K562 (cell line): ENCODE measurements around the gene C12orf43. TPM values are rescaled to one million over a fixed set of nuclear protein-coding genes. Genes with fewer than 3 reads are reported as not detected.

Experiments used
- ARID1B ChIP-seq: fragments of 450-650 bp; IDR thresholded peaks from 2 replicates; pipeline ENCODE4 v1.6.1; 2016; ENCODE audit warnings: antibody characterized with exemption, mild to moderate bottlenecking, inconsistent platforms
- BCLAF1 ChIP-seq, 2 experiments: fragments of 450-650 bp in 1 of 2; IDR thresholded peaks; 2 replicates each; pipeline ENCODE4 v1.6.1; 2011 to 2017; ENCODE audit warnings: low read depth in 2 of 2, antibody characterized with exemption in 1 of 2, borderline replicate concordance in 1 of 2, low read length in 1 of 2, mild to moderate bottlenecking in 1 of 2, mixed read lengths in 1 of 2; ENCODE audit not compliant: control insufficient read depth in 1 of 2
- CTCF ChIP-seq, 3 experiments: IDR thresholded peaks in 2 of 3; conservative IDR thresholded peaks in 1 of 3; 2 replicates each; pipeline ENCODE4 v1.5.1; 2011 to 2012; ENCODE audit warnings: low read length in 3 of 3, mild to moderate bottlenecking in 3 of 3, control low read depth in 2 of 3, improper control_type of control experiment in 1 of 3, inconsistent platforms in 1 of 3, low read depth in 1 of 3, mixed read lengths in 1 of 3, moderate library complexity in 1 of 3; ENCODE audit not compliant: insufficient read depth in 2 of 3
- E2F6 ChIP-seq, 2 experiments: IDR thresholded peaks; 2 replicates each; pipeline ENCODE4 v1.6.1; 2011; ENCODE audit warnings: borderline replicate concordance in 1 of 2, control low read depth in 1 of 2, low read depth in 1 of 2, low read length in 1 of 2, mild to moderate bottlenecking in 1 of 2, mixed read lengths in 1 of 2, moderate library complexity in 1 of 2; ENCODE audit not compliant: insufficient read depth in 1 of 2, insufficient read length in 1 of 2, poor library complexity in 1 of 2, severe bottlenecking in 1 of 2; ENCODE audit errors: extremely low read depth in 1 of 2
- RERE ChIP-seq: sonication (generic); formaldehyde crosslinking; IDR thresholded peaks from 2 replicates; pipeline ENCODE4 v1.8.0; 2023; ENCODE audit warnings: missing genetic modification reagents, mild to moderate bottlenecking, borderline replicate concordance
- SMAD4 ChIP-seq: fragments of 250-450 bp; sonication (Bioruptor Pico); conservative IDR thresholded peaks from 2 replicates; pipeline ENCODE4 v1.8.0; 2021; ENCODE audit warnings: inconsistent platforms, mild to moderate bottlenecking, moderate library complexity
- SMARCA5 ChIP-seq: fragments of 450-650 bp; IDR thresholded peaks from 2 replicates; pipeline ENCODE4 v1.6.1; 2016
- TRIM25 ChIP-seq: fragments of 450-650 bp; IDR thresholded peaks from 2 replicates; pipeline ENCODE4 v1.7.0; 2016; ENCODE audit warnings: borderline replicate concordance
- ZBTB9 ChIP-seq: fragments of 450-650 bp; formaldehyde crosslinking; IDR thresholded peaks from 2 replicates; pipeline ENCODE4 v1.4.0; 2020; ENCODE audit warnings: mild to moderate bottlenecking, moderate library complexity
- ZNF717 ChIP-seq: fragments of 250-450 bp; sonication (Bioruptor Pico); IDR thresholded peaks from 2 replicates; pipeline ENCODE4 v1.5.0; 2021
- ZNF785 ChIP-seq: fragments of 250-450 bp; sonication (Bioruptor Pico); IDR thresholded peaks from 2 replicates; pipeline ENCODE4 v1.4.0; 2020; ENCODE audit warnings: mild to moderate bottlenecking
- polyA plus RNA-seq, 8 experiments: library from polyadenylated mRNA; depleted of rRNA in 4 of 8; stranded (reverse) in 5 of 8; unstranded in 3 of 8; fragments of >200 nt; fragmentation: Nextera tagmentation in 2 of 8; fragmentation: Illumina TruSeq in 1 of 8; extraction: Ambion mirVana in 2 of 8; extraction: Trizol in 1 of 8; gene quantifications; 2 replicates each; pipeline versions ENCODE4 v1.2.1 to v1.2.3, GENCODE V29; 2011 to 2014; ENCODE audit warnings: inconsistent platforms in 1 of 8, missing spikeins in 1 of 8
- total RNA-seq, 7 experiments: library from RNA; depleted of rRNA in 6 of 7; stranded (reverse); fragments of >200 nt in 6 of 7; fragmentation: Illumina TruSeq in 2 of 7; extraction: Trizol in 2 of 7; gene quantifications; 2 replicates each; pipeline versions ENCODE4 v1.2.1 to v1.2.3, GENCODE V29; 2011 to 2021; ENCODE audit warnings: low replicate concordance in 1 of 7

The C12orf43 gene
- total and polyA plus RNA-seq, 9 of the 15 experiments (the other 6 are each of a cell fraction or from before 2014, with no cell fraction given) = 4.3 to 22.2 (median 16.8) TPM

GRCh38 chr12:121005346-121005815 is 10.9 kb downstream of the C12orf43 start (continued):
- TF ChIP-seq ARID1B (no peak), ZNF717 (CRISPR knock-in tag) (no peak), ZBTB9 (no peak), SMAD4 (CRISPR knock-in tag) (no peak), TRIM25 (no peak), BCLAF1 (IDR thresholded peaks at IDR 0.05; ENCODE audit: borderline replicate concordance in 1 of 2, control insufficient read depth in 1 of 2, low read depth in 2 of 2, low read length in 1 of 2) (no peak), RERE (CRISPR knock-in tag) (no peak), CTCF (IDR thresholded peaks at IDR 0.05 in 2 of 3, conservative IDR thresholded peaks at IDR 0.05 in 1 of 3; ENCODE audit: insufficient read depth in 2 of 3, low read depth in 1 of 3, low read length in 3 of 3) (peak; percentile 86 to 90 (median 89)), SMARCA5 (peak; percentile 76; the same call in 1 of the 2 replicates), E2F6 (IDR thresholded peaks at IDR 0.05; ENCODE audit: borderline replicate concordance in 1 of 2, extremely low read depth in 1 of 2, insufficient read depth in 1 of 2, insufficient read length in 1 of 2, low read depth in 1 of 2, low read length in 1 of 2, poor library complexity in 1 of 2, severe bottlenecking in 1 of 2) (no peak), ZNF785 (no peak)
